ENCODE data around the gene UBE3D. TPM values are rescaled to one million over a fixed set of nuclear protein-coding genes. Genes with fewer than 3 reads are reported as not detected.
"Not testable (repeated sequence)": the region's sequence is repeated elsewhere in the genome, so short reads cannot be mapped to it uniquely, and the experiment has no call there.

UBE3D gene
- total RNA-seq, 2 experiments from 2014 or later: 6.7 to 7.6 TPM

DNA sequence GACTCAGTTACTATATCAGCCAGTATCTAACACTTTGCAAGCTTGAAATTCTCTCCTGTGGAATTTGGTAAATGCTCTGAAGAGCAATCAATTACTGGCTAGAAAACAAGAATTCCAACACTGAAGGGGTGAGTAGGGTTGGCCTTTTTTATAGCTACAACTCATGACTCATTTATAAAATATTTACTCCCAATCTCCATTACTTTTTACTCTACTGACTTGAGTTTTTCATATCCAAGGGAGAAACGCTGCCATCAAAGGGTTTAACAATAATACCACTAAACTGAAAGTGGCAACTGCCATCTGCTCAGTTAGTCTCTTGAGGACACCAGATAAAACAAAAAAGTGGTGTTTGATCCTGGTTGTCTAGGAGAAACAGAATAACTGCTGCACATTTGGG is 203.1 kb downstream of the UBE3D start:
- POLR2A ChIA-PET: no interaction called here
- Mint-ChIP-seq H3K9me3 (no peaks in the 10 kb centered on the region), H3K27ac (no peak overlapping the region), H3K4me3 (no peak overlapping the region), H3K36me3 (ENCODE audit: low read depth) (no peaks in the 10 kb centered on the region), H3K4me1 (ENCODE audit: low read depth) (no peaks in the 10 kb centered on the region), H3K27me3 (no peaks in the 10 kb centered on the region)
- CTCF ChIA-PET: no interaction called here
- intact Hi-C loops (cut with micrococcal nuclease): no loop called here
- no peak for ATAC-seq
- DNase-seq: no peak
- no peak for TF ChIP-seq CTCF (IDR thresholded peaks at IDR 0.05)

- H3K9me3 Mint-ChIP-seq: no peaks in the 10 kb centered on the region
- no peak overlapping the region for H3K4me3 Mint-ChIP-seq
- ATAC-seq: no peak
- no peak overlapping the region for H3K27ac Mint-ChIP-seq
- POLR2A ChIA-PET: interaction anchor here (0.7 kb wide), 1 partner anchor 120 kb away, joined by 3 read pairs; no protein-coding TSS in a partner anchor
- intact Hi-C loops (cut with micrococcal nuclease): no loop called here
- no peak for DNase-seq
- H3K36me3 Mint-ChIP-seq (ENCODE audit: low read depth): no peaks in the 10 kb centered on the region
- no peaks in the 10 kb centered on the region for H3K27me3 Mint-ChIP-seq
- CTCF ChIA-PET: no interaction called here
- TF ChIP-seq CTCF (IDR thresholded peaks at IDR 0.05): no peak
- H3K4me1 Mint-ChIP-seq (ENCODE audit: low read depth): no peaks in the 10 kb centered on the region
Observed at GRCh38 chr6:82861121-82861520, 204.5 kb downstream of the UBE3D start.

DNA sequence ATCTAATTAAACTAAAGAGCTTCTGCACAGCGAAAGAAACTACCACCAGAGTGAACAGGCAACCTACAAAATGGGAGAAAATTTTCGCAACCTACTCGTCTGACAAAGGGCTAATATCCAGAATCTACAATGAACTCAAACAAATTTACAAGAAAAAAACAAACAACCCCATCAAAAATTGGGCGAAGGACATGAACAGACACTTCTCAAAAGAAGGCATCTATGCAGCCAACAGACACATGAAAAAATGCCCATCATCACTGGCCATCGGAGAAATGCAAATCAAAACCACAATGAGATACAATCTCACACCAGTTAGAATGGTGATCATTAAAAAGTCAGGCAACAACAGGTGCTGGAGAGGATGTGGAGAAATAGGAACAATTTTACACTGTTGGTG is 209.6 kb downstream of the UBE3D start:
- H3K9me3 Mint-ChIP-seq; H3K36me3 Mint-ChIP-seq (ENCODE audit: low read depth); H3K27ac Mint-ChIP-seq; H3K4me3 Mint-ChIP-seq; ATAC-seq; CTCF ChIA-PET; H3K4me1 Mint-ChIP-seq (ENCODE audit: low read depth); H3K27me3 Mint-ChIP-seq; DNase-seq; POLR2A ChIA-PET; intact Hi-C loops (cut with micrococcal nuclease): not testable (repeated sequence)

GRCh38 chr6:82852904-82853303 is 212.7 kb downstream of the UBE3D start:
- DNase-seq; H3K27ac Mint-ChIP-seq; H3K27me3 Mint-ChIP-seq; H3K4me3 Mint-ChIP-seq; H3K36me3 Mint-ChIP-seq (ENCODE audit: low read depth); intact Hi-C loops (cut with micrococcal nuclease); CTCF ChIA-PET; H3K9me3 Mint-ChIP-seq; H3K4me1 Mint-ChIP-seq (ENCODE audit: low read depth); ATAC-seq; POLR2A ChIA-PET: not testable (repeated sequence)

- H3K9me3 Mint-ChIP-seq: no peaks in the 10 kb centered on the region
- CTCF ChIA-PET: no interaction called here
- DNase-seq: no peak
Observed at GRCh38 chr6:82843291-82843885, 222.3 kb downstream of the UBE3D start.

DNA sequence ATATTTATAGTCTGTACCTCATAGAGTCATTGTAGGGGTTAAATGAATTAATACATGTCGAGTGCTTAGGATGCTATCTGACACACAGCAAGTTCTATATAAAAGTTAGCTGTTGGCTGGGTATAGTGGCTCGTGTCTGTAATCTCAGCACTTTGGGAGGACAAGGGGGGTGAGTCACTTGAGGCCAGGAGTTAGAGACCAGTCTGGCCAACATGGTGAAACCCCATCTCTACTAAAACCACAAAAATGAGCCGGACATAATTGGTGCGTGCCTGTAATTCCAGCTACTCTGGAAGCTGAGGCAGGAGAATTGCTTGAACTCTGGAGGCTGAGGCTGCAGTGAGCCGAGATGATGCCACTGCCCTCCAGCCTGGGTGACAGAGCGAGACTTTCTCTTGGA is 222.9 kb downstream of the UBE3D start:
- CTCF ChIA-PET: no interaction called here

More at GRCh38 chr6:82843291-82843885, 222.3 kb downstream of the UBE3D start:
- Mint-ChIP-seq H3K4me3 (no peak overlapping the region), H3K27me3 (no peaks in the 10 kb centered on the region), H3K4me1 (ENCODE audit: low read depth) (no peaks in the 10 kb centered on the region), H3K27ac (no peak overlapping the region), H3K36me3 (ENCODE audit: low read depth) (no peaks in the 10 kb centered on the region)
- intact Hi-C loops (cut with micrococcal nuclease): no loop called here
- no peak for ATAC-seq
- TF ChIP-seq CTCF (IDR thresholded peaks at IDR 0.05): no peak
- POLR2A ChIA-PET: no interaction called here

More for the DNA sequence above, 222.9 kb downstream of the UBE3D start:
- no peak overlapping the region for H3K4me3 Mint-ChIP-seq
- intact Hi-C loops (cut with micrococcal nuclease): no loop called here
- H3K4me1 Mint-ChIP-seq (ENCODE audit: low read depth): no peaks in the 10 kb centered on the region
- no peaks in the 10 kb centered on the region for H3K36me3 Mint-ChIP-seq (ENCODE audit: low read depth)
- no peaks in the 10 kb centered on the region for H3K27me3 Mint-ChIP-seq
- DNase-seq: no peak
- no peak for TF ChIP-seq CTCF (IDR thresholded peaks at IDR 0.05)
- H3K9me3 Mint-ChIP-seq: no peaks in the 10 kb centered on the region
- POLR2A ChIA-PET: no interaction called here
- H3K27ac Mint-ChIP-seq: no peak overlapping the region
- no peak for ATAC-seq

Other genes with a start within 250 kb of the UBE3D start
- 1 to 10 TPM; 6.6 to 7.7 TPM for gene DOP1A, start 1.8 kb upstream of the UBE3D start, total RNA-seq
- gene PGM3, start 127.4 kb upstream of the UBE3D start, total RNA-seq: 10 to 100 TPM; 13.2 to 17.5 TPM
- 1 to 10 TPM; 1.5 to 1.6 TPM for gene RWDD2A, start 127.5 kb upstream of the UBE3D start, total RNA-seq